Umbilical cord (tissue), 2 donors: ENCODE measurements around the gene OR6J1. TPM values are rescaled to one million over a fixed set of nuclear protein-coding genes. Genes with fewer than 3 reads are reported as not detected.
"Not testable (repeated sequence)": the region's sequence is repeated elsewhere in the genome, so short reads cannot be mapped to it uniquely, and the experiment has no call there.

Source experiments
- DNase-seq: peaks from one replicate; pipeline ENCODE4 v3.0.0-alpha.2; 2015; ENCODE audit warnings: low spot score
- total RNA-seq: library from RNA; depleted of rRNA; stranded (reverse); fragments of >200 nt; gene quantifications from one replicate; pipeline ENCODE4 v1.2.3, GENCODE V29; 2014; ENCODE audit warnings: low replicate concordance; ENCODE audit not compliant: insufficient read depth

OR6J1 gene
- total RNA-seq, 1 donor from 2014 or later, result 0.72 TPM

DNA sequence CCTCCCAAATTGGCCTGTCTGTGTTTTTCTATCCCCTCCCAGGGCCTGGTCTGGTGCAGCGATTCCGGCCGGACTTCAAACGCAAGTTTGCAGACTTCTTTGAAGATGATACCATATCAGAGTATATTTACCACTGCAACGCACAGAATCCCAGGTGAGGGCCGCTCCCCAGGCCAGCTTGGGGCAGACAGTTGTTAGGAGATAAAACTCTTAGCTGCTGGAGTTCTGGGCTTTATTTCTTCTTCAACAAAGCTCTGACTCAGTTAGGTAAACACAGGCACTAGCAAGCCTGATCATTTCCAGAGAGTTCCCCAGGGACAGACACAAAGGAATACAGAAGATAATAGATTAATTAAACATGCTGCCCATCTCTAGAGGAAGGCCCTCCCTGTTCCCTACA lies 37.8 kb downstream of the OR6J1 start:
- DNase-seq, result no peak

DNA sequence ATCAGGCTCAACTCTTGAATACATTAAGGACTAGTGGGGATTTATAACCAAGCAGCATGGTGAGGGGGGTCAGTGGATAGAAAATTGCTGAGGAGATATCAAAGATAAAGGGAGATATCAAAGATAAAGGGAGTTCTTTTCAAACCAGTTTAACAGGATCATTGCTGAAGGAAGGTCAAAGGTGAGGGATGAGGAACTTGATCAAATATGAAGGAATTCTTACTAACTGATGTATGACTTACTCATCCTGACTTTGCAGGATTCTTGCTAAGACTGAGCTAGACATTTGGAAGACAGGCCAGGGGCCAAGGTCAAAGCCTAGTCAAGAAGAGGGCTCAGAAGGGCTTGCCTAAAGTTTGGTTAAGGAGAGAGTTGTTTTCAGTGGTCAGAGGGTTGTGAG lies 41.3 kb downstream of the OR6J1 start:
- DNase-seq, result no peak

- no peak for DNase-seq
Measured at GRCh38 chr14:22601996-22602395, 42.2 kb downstream of the OR6J1 start.

GRCh38 chr14:22601456-22601855 lies 42.7 kb downstream of the OR6J1 start:
- no peak for DNase-seq

GRCh38 chr14:22600027-22600426 lies 44.1 kb downstream of the OR6J1 start:
- no peak for DNase-seq

- no peak for DNase-seq
Measured at GRCh38 chr14:22599349-22599748, 44.8 kb downstream of the OR6J1 start.

DNA sequence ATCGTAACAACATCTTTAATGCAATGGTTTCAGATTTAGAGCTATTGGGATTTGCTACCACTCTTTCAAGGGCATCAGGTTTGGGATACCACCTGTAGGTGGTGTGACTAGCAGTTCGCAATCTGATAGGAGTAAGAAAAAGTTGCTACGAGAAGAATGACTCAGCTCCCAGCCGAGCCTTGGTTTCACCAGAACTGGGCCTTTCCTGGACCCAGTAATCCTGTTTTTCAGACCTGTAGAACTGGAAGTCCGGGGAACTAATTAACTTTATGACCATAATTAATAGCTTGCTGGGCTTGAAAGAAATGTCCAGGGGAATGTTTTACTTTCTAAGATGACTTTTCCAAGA lies 45.3 kb downstream of the OR6J1 start:
- peak; percentile 34 for DNase-seq

- peak; percentile 89 for DNase-seq
Measured at GRCh38 chr14:22598099-22598895, 45.9 kb downstream of the OR6J1 start, which contains the start of gene ABHD4. Gene ABHD4 (plus strand): TSS chr14:22598300. CDS start chr14:22598307, 7 bp downstream.

- DNase-seq, result no peak
Measured at GRCh38 chr14:22597771-22598098, 46.4 kb downstream of the OR6J1 start.

DNA sequence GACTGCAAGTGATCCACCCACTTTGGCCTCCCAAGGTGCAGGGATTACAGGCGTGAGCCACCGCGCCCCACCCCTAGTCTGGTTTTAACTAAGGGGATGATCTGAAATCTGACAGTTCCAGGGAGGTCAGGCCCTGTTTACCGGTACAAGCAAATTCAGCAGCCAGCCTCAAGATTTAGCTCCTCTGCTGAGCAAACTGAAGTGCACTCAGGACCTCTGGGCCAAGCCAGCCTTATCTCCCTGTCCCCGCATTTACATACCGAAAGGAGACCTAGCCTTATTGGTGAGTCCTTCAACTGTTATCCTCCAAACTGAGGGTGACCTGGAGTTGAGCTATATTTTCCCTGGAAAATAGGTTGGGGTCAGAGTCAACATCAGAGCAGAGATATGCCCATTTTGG lies 46.9 kb downstream of the OR6J1 start:
- DNase-seq, result no peak

DNA sequence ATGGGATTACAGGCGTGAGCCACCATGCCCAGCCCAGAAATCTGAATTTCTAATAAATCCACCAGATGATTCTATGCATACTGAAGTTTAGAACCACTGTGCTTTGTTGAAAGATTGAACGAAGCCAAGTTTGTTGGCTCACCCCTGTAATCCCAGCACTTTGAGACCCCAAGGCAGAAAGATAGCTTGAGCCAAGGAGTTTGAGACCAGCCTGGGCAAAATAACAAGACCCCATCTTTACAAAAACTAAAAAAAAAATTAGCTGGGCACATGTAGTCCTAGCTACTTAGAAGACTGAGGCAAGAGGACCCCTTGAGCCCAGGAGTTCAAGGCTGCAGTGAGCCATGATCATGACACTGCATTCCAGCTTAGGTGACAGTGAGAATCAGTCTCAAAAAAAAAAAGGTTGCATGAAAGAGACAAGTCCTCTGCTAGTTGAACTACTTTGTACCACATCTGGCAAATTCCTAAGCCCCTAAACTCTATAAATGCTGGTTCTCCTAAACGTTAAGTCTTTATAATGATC lies 47.7 kb downstream of the OR6J1 start:
- no peak for DNase-seq

DNA sequence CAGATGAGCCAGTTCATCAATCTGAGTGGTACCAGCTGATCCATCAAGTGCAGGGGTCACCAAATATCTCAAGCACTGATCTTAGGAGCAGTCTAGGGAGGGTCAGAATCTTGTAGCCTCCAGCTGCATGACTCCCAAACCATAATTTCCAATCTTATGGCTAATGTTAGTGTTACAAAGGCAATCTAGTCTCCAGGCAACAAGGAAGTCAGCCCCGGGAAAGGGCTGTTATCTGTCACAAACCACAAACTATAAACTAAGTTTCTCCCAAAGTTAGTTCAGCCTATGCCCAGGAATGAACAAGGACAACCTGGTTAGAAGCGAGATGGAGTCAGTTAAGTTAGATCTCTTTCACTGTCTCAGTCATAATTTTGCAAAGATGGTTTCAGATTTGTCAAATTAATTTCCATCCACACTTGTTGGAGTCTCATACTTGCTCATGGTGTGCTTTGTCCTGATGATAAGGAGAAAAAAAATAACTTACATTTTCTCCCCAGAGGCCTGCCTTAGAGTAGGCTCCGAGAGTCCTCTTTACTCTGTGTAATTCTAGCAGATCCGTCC lies 49.9 kb downstream of the OR6J1 start:
- no peak for DNase-seq

DNA sequence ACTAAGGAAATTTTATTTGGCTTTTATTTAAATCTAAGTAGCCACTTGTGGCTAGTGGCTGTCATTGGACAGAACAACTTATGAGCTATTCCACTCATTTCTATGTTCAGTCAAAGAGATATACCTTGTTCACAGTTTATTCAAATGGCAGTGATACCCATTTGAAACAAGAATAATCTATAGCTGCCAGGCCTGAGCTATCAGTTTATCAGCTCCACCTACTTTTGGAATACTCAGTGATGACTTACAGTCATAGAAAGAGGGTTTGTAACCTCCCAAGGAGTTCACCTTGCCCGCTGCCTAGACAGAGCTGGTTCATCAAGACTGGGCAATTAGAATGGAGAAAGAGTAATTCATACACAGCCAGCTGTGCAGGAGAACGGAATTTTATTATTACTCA lies 50.6 kb downstream of the OR6J1 start:
- DNase-seq, result no peak

- DNase-seq, result no peak
Measured at GRCh38 chr14:22593189-22593588, 51.0 kb downstream of the OR6J1 start.

DNA sequence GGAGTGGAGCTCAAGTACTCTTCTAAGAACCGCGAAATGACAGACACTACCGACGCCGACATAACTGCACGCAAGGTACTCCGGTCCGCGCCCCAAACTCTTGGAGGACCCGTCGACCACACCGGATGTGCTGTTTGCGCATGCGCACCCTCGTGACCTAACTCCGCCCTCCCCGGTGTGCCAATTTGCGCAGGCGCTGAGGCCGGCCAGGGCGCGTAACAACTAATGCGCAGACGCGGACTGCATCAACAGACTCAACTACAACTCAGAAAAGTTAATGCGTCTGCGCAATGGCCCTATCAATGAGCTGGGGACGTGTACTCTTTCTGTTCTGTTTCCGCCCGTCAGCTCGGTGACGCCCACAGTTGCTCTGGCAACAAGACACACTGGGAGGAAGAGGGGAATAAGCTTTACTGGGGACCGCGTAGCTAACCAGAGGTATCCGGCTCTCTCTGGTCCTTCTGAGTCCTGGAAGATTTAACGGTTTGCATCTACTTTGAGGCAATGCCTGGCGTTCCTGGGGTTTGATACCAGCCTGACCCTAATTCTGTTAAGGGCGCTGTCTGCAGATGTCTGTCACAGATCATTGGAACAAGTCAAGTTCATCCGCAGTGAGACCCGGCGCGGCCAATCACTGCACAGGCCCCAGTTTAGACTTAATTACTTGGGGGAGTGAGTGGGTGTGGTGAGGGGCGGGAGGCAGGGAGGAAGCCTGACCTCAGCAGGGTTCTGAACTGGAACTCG lies 54.9 kb downstream of the OR6J1 start, which contains the start of gene DAD1:
Gene DAD1 (minus strand): TSS at position 129 of the 744 bp plus-strand sequence. CDS start 67 bp downstream, at position 62.
- peak; percentile 100 for DNase-seq

DNA sequence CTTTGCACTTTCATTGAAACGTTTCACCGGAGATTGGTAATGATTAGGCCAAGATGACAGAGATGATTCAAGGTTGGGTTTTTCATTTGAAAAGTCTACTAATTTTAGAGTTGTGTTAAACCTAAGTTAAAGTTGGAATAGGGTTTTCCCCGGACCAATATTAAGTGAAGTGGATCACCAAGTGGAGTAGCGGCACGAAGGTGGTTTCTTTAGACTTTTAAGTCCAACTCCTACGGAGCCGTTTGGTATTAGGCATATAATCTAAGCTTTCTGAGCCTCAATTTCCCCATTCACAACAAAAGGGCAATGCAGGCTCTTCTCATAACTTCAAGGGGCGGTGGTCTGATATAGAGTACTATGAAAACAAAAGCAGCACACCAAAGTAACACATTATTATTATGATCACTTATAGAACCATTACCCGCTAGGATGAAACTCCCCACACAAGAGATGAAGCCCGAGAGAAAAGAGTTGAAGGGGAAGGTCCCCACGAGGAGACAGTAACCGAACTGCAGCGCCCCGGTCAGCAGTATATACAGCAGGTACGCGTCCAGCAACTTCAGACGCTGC lies 55.5 kb downstream of the OR6J1 start:
- DNase-seq, result no peak

GRCh38 chr14:22587677-22588422 lies 56.3 kb downstream of the OR6J1 start:
- not testable (repeated sequence) for DNase-seq

- no peak for DNase-seq
Measured at GRCh38 chr14:22587247-22587646, 56.9 kb downstream of the OR6J1 start.

DNA sequence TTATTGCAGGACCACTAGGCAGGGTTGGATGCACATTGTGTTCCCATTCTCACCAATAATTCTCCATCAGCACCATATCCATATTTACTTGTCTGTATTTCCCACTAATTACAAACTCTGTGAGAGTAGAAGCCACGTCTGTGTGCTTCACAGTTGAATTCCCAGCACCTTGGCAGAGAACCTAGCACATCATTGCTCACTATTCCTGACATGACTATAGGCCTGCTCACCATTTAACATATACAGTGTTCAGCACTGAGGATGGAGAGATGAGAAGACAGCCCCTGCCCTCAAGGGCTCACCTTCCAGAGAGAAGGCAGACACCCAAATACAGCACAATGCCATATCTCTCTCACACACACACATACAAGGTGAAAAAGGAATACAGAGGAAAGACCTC lies 60.2 kb downstream of the OR6J1 start:
- no peak for DNase-seq
